ENCODE results near the gene AMOT.

DNA sequence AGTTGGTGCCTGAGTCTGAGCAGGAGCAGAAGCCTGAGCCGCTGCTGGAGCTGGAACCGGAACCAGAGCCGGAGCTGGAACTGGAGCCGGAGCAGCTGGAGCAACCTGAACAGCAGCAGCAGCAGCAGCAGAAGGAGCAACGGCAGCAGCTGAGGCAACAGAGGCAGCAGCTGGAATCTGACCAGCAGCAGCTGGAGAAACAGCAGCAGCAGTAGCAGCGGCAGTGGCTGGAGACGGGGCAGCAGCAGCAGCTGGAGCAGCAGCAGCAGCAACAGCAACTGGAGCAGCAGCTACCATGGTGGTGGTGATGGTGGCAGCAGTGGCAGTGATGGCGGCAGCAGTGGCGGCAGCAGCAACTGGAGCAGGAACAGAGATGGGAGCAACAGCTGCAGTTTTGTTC lies 61.5 kb downstream of the AMOT start:
- TF ChIP-seq, protein P1, sequence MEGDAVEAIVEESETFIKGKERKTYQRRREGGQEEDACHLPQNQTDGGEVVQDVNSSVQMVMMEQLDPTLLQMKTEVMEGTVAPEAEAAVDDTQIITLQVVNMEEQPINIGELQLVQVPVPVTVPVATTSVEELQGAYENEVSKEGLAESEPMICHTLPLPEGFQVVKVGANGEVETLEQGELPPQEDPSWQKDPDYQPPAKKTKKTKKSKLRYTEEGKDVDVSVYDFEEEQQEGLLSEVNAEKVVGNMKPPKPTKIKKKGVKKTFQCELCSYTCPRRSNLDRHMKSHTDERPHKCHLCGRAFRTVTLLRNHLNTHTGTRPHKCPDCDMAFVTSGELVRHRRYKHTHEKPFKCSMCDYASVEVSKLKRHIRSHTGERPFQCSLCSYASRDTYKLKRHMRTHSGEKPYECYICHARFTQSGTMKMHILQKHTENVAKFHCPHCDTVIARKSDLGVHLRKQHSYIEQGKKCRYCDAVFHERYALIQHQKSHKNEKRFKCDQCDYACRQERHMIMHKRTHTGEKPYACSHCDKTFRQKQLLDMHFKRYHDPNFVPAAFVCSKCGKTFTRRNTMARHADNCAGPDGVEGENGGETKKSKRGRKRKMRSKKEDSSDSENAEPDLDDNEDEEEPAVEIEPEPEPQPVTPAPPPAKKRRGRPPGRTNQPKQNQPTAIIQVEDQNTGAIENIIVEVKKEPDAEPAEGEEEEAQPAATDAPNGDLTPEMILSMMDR (IDR thresholded peaks at IDR 0.05; ENCODE audit: low read length): no peak
- no peak for TF ChIP-seq EZH2 (optimal IDR thresholded peaks at IDR 0.05; ENCODE audit: low read depth, low read length)
- TF ChIP-seq EZH2phosphoT487 (IDR thresholded peaks at IDR 0.05; ENCODE audit: low read length): no peak

Data from MM.1S (cell line).